ENCODE measurements around the gene SDCBP2.

The SDCBP2 gene

DNA sequence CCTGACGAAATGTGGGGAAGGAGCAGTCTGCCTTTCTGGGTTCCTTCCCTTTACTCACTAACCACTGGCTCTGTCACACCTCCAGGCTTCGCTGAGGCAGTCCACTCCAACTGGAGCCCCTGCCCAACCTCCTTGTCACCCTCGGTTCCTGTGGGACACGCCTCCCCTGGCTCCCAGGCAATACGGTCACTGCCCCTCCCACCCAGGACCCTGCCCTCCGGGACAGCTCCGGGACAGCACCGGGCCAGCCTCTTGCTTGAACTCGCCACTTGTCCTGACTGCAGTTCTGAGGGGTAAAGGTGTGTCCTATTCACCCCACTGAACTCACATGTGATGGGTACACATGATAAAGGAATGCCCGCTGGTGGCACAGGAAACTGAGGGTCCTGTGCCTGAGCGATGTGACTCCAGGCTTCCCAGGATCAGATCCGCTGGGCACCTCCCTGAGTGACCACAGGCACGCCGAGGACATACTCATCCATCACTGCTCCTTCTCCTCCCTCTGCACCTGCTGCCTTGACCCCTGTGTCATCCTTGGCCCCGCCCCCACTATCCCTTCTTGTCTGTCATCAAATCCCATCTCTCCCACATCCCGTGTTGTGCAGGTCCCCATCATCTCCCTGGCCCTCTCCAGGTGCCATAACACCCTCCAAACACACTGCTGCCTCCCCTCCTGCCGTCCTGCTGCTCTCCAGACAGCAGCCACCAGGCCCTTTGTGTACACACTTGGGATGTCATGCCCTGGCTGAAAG, 7.9 kb downstream of the SDCBP2 start:
- no peak overlapping the region for H3K4me3 ChIP-seq (ENCODE audit: low read depth, low read length)
- no peaks in the 10 kb centered on the region for H3K36me3 ChIP-seq (ENCODE audit: control insufficient read depth, insufficient read depth, low read length)
- H3K9me3 ChIP-seq (ENCODE audit: control insufficient read depth, insufficient read depth, low read depth, low read length), result no peaks in the 10 kb centered on the region
- H3K4me1 ChIP-seq (ENCODE audit: control insufficient read depth, insufficient read depth, low read length), result peaks cover 2% of the 10 kb centered on the region
- no peak overlapping the region for H3K9ac ChIP-seq (ENCODE audit: low read length)
- no peak overlapping the region for H3K27ac ChIP-seq (ENCODE audit: low read depth, low read length)
- no peaks in the 10 kb centered on the region for H3K27me3 ChIP-seq (ENCODE audit: control insufficient read depth, insufficient read depth, low read length)

DNA sequence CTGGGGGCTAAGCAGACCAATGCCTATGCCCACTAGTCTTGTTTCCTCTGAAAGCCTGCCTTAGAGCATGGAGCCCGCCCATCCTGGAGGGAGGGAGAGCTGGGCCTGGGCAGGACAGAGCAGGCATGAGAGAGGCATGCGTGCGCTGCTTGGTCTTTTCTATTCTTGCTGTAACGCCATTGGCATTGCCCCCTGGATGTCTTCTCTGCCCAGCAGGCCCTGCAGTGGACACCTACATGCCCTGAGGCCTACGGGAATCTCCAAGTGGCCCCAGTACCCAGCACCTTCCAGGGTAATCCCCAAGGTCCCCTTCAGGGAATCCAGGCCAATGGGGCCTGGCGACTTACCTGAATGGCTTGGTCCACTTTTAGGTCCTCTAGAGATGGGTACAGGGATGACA, 8.9 kb downstream of the SDCBP2 start:
- H3K9ac ChIP-seq (ENCODE audit: low read length), result no peak overlapping the region
- H3K36me3 ChIP-seq (ENCODE audit: control insufficient read depth, insufficient read depth, low read length), result no peaks in the 10 kb centered on the region
- no peak overlapping the region for H3K4me3 ChIP-seq (ENCODE audit: low read depth, low read length)
- no peaks in the 10 kb centered on the region for H3K9me3 ChIP-seq (ENCODE audit: control insufficient read depth, insufficient read depth, low read depth, low read length)
- H3K4me1 ChIP-seq (ENCODE audit: control insufficient read depth, insufficient read depth, low read length), result no peaks in the 10 kb centered on the region
- H3K27ac ChIP-seq (ENCODE audit: low read depth, low read length), result no peak overlapping the region
- no peaks in the 10 kb centered on the region for H3K27me3 ChIP-seq (ENCODE audit: control insufficient read depth, insufficient read depth, low read length)

DNA sequence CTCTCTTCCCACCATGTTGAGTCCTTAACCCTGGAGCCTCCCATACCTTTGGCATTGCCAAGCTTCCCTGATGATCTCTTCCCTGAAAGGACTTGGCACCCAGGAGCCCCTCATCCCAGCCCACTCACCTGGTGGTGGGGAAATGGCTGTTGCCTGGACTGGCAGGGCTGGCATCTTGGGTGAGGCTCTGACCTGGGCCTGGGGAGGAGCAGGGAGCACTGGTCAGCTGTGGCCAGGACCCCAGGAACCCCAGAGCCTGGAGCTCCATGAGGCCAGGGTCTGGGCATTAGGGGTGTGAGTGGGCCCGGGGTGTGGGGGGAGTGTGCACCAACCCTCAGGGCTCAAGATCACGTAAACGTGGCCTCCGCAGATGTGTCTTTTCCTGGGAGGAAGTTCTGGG, 9.5 kb downstream of the SDCBP2 start:
- H3K36me3 ChIP-seq (ENCODE audit: control insufficient read depth, insufficient read depth, low read length), result no peaks in the 10 kb centered on the region
- no peaks in the 10 kb centered on the region for H3K4me1 ChIP-seq (ENCODE audit: control insufficient read depth, insufficient read depth, low read length)
- no peak overlapping the region for H3K9ac ChIP-seq (ENCODE audit: low read length)
- H3K9me3 ChIP-seq (ENCODE audit: control insufficient read depth, insufficient read depth, low read depth, low read length), result no peaks in the 10 kb centered on the region
- no peak overlapping the region for H3K4me3 ChIP-seq (ENCODE audit: low read depth, low read length)
- no peaks in the 10 kb centered on the region for H3K27me3 ChIP-seq (ENCODE audit: control insufficient read depth, insufficient read depth, low read length)
- H3K27ac ChIP-seq (ENCODE audit: low read depth, low read length), result no peak overlapping the region

DNA sequence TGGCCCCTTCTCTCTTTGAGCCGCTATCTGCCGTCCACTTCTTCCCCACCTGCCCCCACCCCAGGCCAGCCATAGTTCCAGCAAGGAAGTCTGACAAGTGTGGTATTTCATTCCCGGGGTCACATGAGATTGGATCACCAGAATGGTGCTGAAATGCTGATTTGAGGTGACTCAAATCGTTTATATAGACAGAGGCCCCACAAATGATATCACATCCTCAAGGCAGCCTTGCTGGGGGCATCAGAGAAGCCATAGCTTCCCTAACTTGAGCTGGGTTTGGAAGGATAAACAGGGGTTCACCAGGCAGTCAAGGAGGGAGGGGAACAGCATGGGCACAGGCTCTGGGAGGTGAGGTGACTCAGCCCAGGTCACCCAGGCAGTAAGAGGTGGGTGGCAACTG, 9.9 kb downstream of the SDCBP2 start:
- Histone ChIP-seq H3K36me3 (ENCODE audit: control insufficient read depth, insufficient read depth, low read length) (no peaks in the 10 kb centered on the region), H3K9me3 (ENCODE audit: control insufficient read depth, insufficient read depth, low read depth, low read length) (no peaks in the 10 kb centered on the region), H3K4me1 (ENCODE audit: control insufficient read depth, insufficient read depth, low read length) (no peaks in the 10 kb centered on the region), H3K27ac (ENCODE audit: low read depth, low read length) (no peak overlapping the region), H3K9ac (ENCODE audit: low read length) (no peak overlapping the region), H3K4me3 (ENCODE audit: low read depth, low read length) (no peak overlapping the region), H3K27me3 (ENCODE audit: control insufficient read depth, insufficient read depth, low read length) (no peaks in the 10 kb centered on the region)

DNA sequence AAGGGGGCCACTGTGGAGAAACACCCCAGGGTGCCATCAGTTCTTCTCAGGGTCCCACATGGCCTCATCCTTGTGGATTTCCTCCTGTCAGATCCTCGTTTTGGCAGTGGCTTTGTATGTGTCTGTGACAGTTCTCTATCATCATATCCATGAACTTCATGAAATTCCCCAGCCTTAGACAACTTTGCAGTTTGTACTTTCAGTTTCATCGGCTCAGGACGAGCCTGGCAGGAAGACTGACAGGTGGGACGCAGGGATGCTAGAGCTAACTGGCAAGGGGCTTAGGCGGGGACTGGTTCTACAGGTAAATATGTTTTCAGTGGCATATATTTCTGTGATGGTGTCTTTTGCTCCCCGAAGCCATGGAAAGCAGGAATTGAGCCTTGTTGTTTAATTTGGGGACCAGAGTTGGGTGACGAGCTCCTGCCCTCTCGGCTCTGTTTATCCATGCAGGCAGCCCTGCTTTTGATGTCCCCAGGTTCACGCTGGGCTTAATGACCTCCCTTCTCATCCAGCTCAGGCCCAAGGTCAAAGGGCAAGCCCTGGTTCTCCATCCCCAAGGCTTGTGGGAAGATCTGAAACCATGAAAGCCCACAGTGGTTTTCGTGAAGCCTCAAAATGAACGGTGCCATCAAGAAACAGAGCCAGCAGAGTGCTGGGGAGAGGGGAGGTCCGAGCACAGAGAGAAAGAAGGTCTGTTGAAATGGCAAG, 11.2 kb downstream of the SDCBP2 start:
- no peaks in the 10 kb centered on the region for H3K4me1 ChIP-seq (ENCODE audit: control insufficient read depth, insufficient read depth, low read length)

DNA sequence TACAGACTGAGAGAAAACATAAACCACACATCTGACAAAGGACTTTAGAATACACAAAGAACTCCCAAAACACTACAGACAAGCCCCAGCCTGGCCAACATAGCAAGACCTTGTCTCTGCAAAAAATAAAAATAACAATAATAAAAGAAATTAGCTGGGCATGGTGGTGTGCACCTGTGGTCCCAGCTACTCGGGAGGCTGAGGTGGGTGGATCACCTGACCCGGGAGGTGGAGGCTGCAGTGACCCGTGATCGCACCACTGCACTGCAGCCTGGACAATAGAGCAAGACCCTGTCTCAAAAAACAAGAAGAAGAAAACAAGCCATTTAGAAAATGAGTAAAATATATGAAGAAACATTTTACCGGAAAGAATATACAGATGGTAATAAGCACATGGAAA, 13.1 kb downstream of the SDCBP2 start:
- no peaks in the 10 kb centered on the region for H3K4me1 ChIP-seq (ENCODE audit: control insufficient read depth, insufficient read depth, low read length)
- no peaks in the 10 kb centered on the region for H3K9me3 ChIP-seq (ENCODE audit: control insufficient read depth, insufficient read depth, low read depth, low read length)
- H3K9ac ChIP-seq (ENCODE audit: low read length), result no peak overlapping the region
- no peak overlapping the region for H3K4me3 ChIP-seq (ENCODE audit: low read depth, low read length)
- H3K27ac ChIP-seq (ENCODE audit: low read depth, low read length), result no peak overlapping the region
- peaks cover 12% of the 10 kb centered on the region for H3K27me3 ChIP-seq (ENCODE audit: control insufficient read depth, insufficient read depth, low read length)
- H3K36me3 ChIP-seq (ENCODE audit: control insufficient read depth, insufficient read depth, low read length), result no peaks in the 10 kb centered on the region

More for the DNA sequence above, 11.2 kb downstream of the SDCBP2 start:
- Histone ChIP-seq H3K4me3 (ENCODE audit: low read depth, low read length) (no peak overlapping the region), H3K36me3 (ENCODE audit: control insufficient read depth, insufficient read depth, low read length) (no peaks in the 10 kb centered on the region), H3K9me3 (ENCODE audit: control insufficient read depth, insufficient read depth, low read depth, low read length) (no peaks in the 10 kb centered on the region), H3K9ac (ENCODE audit: low read length) (no peak overlapping the region), H3K27ac (ENCODE audit: low read depth, low read length) (no peak overlapping the region), H3K27me3 (ENCODE audit: control insufficient read depth, insufficient read depth, low read length) (peaks cover 6% of the 10 kb centered on the region)

DNA sequence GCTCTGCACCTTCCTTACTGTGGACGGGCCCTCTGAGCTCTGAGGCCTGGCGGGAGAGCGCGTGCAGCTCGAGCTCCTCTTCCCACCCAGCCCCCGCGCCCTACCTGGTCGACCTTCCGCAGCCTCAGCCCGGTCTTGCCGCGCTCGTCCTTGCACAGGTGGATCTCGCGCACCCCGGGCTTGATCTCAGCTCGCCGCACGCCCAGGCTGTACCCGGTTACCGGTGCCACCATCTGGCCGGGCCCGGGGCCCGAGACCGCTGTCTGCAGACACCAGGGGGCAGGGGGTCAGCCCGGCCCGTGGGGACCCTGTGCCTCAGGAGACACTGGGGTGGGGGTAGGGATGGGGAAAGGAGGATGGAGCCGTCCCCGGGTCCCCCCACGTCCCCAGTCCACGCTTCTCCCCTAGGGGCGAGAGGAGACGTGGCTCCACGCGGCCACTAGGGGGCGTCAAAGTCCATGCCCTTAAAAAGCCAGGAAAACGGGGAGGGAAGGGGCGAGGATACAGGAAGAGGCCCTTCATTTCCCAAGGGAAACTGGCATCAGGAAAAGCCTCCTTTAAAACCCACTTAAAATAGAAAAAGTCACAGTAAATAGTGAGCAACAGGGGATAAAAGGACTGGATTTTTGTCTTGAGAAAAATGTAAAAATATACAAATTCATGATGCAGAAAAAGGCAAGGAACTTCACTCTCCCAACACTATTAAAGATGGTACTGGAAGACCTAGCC, 15.5 kb downstream of the SDCBP2 start:
- H3K9me3 ChIP-seq (ENCODE audit: control insufficient read depth, insufficient read depth, low read depth, low read length), result no peaks in the 10 kb centered on the region
- H3K27me3 ChIP-seq (ENCODE audit: control insufficient read depth, insufficient read depth, low read length), result peaks cover 12% of the 10 kb centered on the region
- H3K9ac ChIP-seq (ENCODE audit: low read length), result peak overlapping the region; percentile 47
- no peak overlapping the region for H3K27ac ChIP-seq (ENCODE audit: low read depth, low read length)
- H3K4me1 ChIP-seq (ENCODE audit: control insufficient read depth, insufficient read depth, low read length), result peaks cover 5% of the 10 kb centered on the region
- peak overlapping the region; percentile 70 for H3K4me3 ChIP-seq (ENCODE audit: low read depth, low read length)
- no peaks in the 10 kb centered on the region for H3K36me3 ChIP-seq (ENCODE audit: control insufficient read depth, insufficient read depth, low read length)

DNA sequence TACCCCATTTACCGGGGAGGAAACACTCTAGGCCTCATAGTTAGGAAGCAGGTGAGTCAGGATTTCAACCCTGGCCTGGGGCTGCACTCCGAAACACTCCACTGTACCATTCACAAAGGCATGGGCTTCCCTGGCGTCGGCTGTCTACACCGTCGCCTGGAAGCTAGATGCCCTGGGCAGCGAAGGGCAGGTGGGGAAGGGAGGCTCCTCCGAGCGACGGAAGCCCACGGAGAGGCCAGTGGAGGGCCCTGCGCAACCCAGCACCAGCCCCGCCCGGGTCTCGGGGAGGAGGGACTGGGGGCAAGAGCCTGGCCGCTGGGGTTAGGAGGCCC, 16.1 kb downstream of the SDCBP2 start:
- Histone ChIP-seq H3K9ac (ENCODE audit: low read length) (peak overlapping the region; percentile 47), H3K4me1 (ENCODE audit: control insufficient read depth, insufficient read depth, low read length) (peaks cover 5% of the 10 kb centered on the region), H3K27me3 (ENCODE audit: control insufficient read depth, insufficient read depth, low read length) (peaks cover 12% of the 10 kb centered on the region), H3K36me3 (ENCODE audit: control insufficient read depth, insufficient read depth, low read length) (no peaks in the 10 kb centered on the region), H3K27ac (ENCODE audit: low read depth, low read length) (no peak overlapping the region), H3K4me3 (ENCODE audit: low read depth, low read length) (peak overlapping the region; percentile 70), H3K9me3 (ENCODE audit: control insufficient read depth, insufficient read depth, low read depth, low read length) (no peaks in the 10 kb centered on the region)

DNA sequence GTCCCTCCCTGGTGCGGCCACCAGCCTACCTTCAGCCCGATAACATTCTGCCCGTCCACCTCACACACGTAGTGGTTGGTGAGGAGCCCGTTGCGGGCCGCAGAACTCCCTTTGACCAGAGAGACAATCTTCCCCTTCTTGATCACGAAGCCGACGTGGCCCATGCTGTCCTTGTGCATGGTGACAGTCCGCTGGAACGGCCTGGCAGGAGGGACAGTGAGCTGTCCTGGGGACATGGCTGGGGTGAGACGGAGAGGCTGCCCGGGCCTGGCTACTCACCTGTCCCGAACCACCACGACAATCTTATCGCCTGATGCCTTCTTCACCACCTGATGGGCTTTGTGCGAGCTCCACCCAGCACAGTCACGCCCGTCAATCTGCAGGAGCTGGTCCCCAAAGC, 16.6 kb downstream of the SDCBP2 start:
- no peaks in the 10 kb centered on the region for H3K9me3 ChIP-seq (ENCODE audit: control insufficient read depth, insufficient read depth, low read depth, low read length)
- no peak overlapping the region for H3K9ac ChIP-seq (ENCODE audit: low read length)
- peaks cover 5% of the 10 kb centered on the region for H3K4me1 ChIP-seq (ENCODE audit: control insufficient read depth, insufficient read depth, low read length)
- H3K27me3 ChIP-seq (ENCODE audit: control insufficient read depth, insufficient read depth, low read length), result peaks cover 12% of the 10 kb centered on the region
- no peak overlapping the region for H3K4me3 ChIP-seq (ENCODE audit: low read depth, low read length)
- H3K27ac ChIP-seq (ENCODE audit: low read depth, low read length), result no peak overlapping the region
- H3K36me3 ChIP-seq (ENCODE audit: control insufficient read depth, insufficient read depth, low read length), result no peaks in the 10 kb centered on the region

DNA sequence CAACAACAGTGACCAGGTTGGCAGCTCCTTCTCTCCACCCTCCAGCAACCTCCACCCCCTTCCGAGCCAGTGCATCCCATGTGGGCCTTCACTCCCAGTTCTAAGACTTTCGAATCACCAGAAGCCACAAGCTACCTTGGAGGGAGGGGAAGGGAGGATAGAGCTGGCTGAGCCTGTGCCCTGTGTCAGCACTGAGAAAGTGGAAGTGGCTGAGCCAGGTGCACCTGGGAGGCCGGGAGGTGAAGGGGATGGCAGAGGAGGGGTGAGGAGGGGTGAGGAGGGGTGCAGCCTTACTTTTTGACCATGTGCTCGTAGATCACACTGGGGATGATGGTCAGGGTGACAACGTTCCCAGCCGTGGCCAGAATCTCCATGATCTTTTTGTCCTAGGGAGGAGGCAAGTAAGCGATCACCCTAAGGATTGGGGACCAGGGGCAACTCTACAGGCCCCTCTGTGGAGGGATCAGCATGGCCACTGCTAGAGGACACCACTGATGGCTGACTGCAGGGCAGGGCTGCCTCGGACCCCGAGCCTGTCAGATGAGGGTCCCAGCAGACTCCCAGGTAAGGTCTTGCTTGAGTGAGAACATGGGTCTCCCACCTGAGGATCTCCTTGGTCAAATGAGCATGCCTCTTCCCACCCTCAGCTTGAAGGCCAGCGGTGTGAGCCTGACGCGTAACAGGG, 18.3 kb downstream of the SDCBP2 start:
- Histone ChIP-seq H3K36me3 (ENCODE audit: control insufficient read depth, insufficient read depth, low read length) (no peaks in the 10 kb centered on the region), H3K4me1 (ENCODE audit: control insufficient read depth, insufficient read depth, low read length) (peaks cover 5% of the 10 kb centered on the region), H3K4me3 (ENCODE audit: low read depth, low read length) (no peak overlapping the region), H3K9ac (ENCODE audit: low read length) (no peak overlapping the region), H3K27me3 (ENCODE audit: control insufficient read depth, insufficient read depth, low read length) (peaks cover 12% of the 10 kb centered on the region), H3K9me3 (ENCODE audit: control insufficient read depth, insufficient read depth, low read depth, low read length) (no peaks in the 10 kb centered on the region), H3K27ac (ENCODE audit: low read depth, low read length) (no peak overlapping the region)

All from HUES6 (cell line).